ENCODE results near the gene MKRN2.
"Not testable (repeated sequence)": the region's sequence is repeated elsewhere in the genome, so short reads cannot be mapped to it uniquely, and the experiment has no call there.

The MKRN2 gene, protein sequence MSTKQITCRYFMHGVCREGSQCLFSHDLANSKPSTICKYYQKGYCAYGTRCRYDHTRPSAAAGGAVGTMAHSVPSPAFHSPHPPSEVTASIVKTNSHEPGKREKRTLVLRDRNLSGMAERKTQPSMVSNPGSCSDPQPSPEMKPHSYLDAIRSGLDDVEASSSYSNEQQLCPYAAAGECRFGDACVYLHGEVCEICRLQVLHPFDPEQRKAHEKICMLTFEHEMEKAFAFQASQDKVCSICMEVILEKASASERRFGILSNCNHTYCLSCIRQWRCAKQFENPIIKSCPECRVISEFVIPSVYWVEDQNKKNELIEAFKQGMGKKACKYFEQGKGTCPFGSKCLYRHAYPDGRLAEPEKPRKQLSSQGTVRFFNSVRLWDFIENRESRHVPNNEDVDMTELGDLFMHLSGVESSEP

DNA sequence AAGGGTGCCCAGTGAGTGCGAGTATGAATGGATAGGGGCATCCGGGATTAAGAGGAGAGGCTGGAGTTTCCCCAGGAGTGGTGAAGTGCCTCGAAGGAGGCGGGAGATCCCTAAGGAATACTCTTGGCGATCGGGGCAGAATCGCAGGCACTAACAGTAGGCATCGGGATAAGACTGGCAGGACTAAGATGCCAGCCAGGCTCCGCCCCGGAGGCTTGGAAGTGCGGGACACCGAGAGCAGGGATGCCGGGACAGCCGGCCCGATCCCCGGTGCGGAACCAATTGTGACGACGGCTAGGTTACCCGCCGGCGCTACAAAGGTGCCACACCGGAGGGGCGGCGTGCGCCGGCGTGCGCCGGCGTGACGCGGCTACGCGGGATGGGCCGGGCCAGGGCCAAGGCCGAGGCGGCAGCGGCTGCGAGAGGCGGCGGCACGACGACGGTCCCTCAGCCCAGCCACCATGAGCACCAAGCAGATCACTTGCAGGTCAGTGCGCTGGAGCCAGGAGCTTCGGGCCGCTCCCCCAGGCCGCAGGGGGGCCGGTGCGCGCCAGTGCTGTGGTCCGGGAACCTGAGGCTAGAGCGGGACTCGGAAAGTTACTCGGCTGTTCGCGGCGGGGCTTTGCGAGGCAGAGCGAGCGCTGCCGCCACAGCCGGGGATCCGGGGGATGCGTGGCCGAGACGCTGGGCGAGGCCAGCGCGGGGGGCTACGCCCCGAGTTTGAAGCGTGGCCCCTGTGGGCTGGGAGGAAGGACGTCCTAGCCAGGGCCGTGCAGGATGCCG is at the start of gene MKRN2:
Gene MKRN2, plus strand, starts transcription at position 398 of the 783 bp plus-strand sequence. Its CDS starts 64 bp downstream, at position 462.
- DNase-seq, result peak; percentile 92

DNA sequence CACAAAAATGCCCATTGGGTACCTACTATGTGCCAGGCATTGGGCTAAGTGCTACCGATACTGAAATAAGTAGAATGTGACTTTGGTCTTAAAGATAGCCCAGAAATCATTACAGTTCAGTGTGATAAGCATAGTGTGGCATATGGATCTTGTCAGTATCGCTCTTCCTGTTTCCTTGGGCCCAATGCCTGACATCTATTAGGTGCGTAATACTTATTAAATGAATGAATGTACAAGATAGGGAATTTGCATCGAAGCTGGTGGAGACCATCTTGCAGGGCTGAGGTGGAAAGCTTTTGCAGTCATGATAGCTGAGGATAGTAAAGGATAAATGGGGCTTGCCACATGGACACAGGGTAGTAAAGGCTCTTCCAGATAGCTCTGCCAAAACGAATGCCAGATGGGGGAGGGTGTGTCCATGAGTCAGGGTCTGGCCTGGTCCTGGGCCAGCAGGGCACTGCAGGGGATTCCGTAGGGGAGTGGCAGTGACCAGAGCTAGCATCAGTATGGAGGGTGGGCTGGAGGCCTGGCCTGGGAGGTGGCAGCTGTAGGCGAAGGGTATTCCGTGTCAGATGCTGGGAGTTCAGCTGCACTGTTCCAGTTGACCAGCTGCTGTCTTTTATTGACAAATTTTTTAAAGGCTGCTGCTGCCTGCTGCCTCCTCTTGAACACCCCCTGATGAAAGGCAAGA is 49.2 kb upstream of the MKRN2 start:
- DNase-seq, result peak; percentile 41

DNA sequence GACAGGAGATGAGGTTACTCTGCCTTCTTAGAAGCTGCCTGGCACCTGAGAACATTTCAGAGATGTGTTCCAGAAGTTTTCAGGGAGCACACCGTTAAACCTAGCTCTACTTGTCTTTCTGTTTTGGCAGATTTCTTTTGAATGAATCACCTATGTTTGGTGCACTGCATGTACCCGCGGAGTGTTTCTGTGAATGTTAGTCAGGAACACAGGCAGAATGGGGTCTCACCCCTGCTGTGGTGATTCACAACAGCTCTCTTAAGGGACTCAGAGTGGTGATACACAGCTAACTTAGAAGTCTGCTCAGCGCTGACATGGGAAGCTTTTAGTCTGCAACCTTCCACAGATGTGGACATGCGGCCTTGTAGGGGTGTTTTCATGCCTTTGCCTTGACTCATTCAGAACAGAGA is 48.6 kb upstream of the MKRN2 start:
- DNase-seq, result no peak

DNA sequence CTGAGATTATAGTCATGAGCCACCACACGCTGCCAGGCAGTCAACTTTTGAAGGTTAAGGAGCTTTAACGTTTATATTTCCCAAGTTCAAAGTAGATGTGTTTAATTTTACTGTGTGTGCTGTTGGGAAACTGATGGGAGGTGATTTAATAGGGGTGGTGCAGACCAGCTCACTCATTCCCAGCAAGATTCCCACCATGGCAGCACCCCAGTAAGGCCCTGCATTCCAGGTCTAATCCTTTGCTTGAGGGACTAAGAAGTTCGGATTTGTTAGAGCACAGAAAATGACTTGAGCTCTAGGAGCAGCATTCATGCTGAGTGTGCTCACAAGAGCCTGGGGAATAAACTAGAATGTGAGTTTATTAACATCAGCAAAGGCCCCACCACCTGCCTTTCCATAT is 47.4 kb upstream of the MKRN2 start:
- DNase-seq, result no peak

DNA sequence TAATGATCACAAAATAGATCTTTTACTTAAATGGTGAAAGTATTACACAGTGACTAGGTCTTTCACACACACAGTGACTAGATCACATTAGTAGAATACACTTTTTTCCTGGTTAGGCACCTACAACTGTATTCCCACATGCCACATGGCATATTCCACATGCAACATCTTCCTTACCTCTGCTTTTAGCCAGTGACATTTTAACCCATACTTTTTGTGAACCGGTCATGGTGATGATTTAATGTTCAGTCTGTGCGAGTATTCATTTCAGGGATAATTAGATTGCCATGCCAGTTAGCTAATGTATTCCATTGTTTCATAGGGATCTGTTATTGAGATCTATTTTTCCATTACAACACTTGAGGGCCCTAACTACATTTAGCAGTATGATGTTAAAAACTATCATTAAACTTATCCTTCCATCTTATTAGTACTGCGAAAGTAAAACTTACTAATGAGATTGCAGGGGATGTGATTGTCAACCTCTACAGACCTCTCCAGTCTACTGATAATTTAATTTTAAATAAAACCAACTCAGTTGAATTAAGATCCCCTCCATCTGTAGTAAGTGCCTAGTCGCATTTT is 44.3 kb upstream of the MKRN2 start:
- no peak for DNase-seq

DNA sequence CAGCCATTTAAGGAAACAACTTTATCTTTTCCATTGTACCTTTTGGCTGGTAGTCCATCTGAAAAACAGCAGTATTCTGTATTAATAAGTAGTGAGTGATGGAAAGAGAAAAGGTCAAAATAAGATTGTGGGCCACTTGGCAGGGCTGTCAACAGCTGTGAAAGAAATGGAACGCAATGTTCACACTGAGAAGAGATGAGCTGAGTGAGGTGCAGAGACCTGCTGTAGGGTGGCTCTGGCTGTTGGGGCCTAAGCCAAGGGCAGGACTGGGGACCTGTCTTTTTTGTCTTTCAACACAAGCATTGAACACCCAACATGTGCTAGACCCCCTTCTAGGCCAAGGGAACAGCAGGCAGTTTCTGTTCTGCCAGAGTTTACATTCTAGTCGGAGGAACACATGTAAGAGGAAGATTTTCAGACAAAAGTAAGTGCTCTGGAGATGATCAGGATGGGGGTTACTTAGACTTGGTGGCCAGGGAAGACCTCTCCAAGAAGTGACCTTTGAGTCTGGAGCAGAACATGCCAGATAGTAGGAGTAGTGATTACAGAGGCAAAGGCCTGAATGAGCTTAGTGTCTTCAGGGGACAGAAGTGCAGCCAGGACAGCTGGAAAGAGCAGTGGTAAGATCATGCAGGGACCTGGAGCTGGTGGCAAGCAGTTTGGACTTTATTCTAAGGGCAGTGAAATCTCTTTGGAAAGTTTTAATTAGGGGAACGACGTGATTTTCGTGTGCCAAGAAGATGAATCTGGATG is 43.0 kb upstream of the MKRN2 start:
- DNase-seq, result no peak

DNA sequence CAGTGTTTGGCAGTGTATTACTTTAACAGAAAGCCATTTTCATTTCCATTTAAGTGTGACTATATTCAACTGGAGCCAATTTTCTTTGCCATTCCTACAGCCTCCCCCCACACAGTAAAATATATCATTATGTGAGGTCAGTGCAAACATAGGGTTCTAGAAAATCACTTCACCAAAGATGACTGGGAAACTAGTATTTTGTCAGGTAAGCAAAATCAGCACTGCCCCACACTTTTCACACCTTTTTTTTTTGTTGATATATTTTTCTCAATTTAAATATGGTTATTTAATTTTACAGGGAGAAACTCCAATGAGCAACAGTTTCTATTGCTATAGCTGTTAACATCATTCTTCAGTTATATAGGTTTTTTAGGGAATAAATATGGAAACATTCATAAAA is 41.3 kb upstream of the MKRN2 start:
- no peak for DNase-seq

DNA sequence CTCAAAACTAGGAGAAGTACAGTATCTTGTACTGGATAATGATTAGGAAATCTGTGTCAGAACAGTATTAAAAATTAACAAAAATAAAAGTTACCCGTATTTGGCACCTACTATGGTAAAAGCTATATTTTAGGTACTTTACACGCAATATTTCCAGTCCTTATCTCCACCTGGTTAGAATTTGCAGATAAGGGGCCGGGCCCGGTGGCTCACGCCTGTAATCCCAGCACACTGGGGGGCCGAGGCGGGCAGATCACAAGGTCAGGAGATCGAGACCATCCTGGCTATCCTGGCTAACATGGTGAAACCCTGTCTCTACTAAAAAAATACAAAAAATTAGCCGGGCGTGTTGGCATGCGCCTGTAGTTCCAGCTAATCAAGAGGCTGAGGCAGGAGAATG is 40.0 kb upstream of the MKRN2 start:
- no peak for DNase-seq

DNA sequence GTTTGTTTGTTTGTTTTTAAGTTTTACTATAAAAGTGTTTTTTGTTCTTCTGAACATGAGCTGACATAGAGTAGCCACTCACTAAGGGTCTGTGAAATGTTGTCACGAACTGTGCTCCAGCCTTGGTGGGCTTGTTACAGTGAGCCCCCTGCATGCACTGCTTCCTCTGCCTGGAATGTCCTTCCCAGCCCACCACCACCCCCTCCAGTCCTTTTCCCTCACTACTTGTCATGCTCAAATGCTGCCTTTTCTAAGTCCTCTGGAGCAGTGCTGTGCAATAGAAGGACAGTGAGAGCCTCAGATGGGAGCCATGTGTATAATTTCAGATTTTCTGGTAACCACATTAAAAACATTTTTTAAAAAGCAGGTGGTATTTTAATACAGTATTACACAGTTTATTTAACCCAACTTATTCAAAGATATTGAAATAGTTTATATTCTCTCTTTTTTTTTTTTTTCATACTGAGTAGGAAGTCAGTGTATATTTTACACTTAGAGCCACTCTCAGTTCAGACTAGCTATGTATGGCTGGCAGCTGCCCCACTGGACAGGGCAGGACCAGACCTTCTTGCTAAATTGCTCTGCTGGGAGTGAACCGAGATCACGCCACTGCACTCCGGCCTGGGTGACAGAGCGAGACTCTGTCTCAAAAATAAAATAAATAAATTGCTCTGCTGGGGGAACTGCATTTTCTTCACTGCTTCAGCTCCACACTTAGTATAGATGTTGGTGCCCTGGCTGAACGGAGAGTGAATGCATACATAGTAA is 38.4 kb upstream of the MKRN2 start:
- DNase-seq, result no peak

DNA sequence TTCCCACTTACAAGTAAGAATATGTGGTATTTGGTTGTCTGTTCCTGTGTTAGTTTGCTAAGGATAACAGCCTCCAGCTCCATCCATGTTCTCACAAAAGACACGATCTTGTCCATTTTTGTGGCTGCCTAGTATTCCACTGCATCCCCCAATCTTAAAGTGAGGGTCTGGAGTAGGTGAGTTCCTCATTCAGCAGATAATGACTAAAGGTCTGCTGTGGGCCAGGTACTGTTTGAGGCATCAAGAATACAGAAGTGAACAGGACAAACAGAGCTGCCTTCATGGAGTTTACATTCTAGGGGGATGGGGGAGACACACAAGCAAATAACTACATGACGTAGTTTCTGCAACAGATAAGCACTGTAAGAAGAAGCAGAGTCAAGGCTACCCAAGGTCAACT is 35.9 kb upstream of the MKRN2 start:
- no peak for DNase-seq

DNA sequence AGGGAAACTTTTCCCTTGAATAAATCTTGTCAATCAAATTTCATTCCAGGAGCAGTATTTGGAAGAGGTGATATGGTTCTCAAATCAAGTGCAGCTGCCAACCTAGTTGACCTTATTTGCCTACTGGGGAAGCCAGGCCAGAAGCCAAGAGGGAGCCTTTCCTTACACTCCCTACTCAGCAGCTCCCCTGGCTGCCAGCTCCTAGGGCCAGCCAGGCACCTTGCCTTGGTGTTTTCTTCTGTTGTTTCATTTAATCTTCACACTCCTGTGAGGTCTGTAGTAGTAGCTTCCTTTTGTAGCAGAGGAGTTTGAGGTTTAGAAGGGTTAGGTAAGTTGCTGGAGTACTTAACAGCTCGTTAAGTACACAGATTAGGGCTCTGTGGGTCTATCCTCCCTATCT is 34.2 kb upstream of the MKRN2 start:
- DNase-seq, result no peak

DNA sequence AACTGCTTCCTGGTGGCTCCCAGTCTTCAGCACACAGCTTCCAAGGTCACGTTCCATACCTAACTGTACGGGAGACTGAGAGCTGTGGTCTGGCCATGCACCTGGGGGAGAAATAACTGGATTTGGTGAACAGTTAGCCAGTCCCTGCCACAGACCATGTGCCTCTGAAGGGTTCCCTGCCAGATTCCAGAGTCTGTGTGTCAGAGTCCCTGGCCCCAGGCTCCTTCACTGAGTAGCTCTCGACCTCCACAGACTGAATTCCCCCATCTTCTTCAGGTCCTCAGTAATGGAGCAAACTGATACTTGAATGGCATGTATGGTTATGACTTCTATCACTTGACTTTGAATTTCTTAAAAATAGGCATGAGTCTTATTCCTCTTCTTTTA is 29.1 kb upstream of the MKRN2 start:
- no peak for DNase-seq

DNA sequence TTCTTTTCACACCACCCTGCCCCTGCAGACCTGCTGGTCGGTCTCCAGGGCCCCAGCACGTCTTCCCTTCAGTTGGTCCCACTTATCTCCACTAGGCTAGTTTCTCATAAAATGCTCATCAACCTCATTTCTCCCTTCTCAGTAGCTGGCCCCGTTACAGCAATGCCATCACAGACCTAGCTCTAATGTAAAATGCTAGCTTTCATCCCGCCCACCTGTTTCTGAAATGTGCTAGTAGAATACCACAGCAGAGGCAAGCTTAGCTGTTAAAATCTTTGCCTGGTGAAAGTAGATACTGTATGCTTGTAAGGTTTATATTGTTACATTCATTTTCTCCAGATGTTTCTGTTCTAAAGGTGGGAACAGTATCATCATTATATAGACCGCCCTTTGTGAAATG is 24.7 kb upstream of the MKRN2 start:
- DNase-seq, result no peak

DNA sequence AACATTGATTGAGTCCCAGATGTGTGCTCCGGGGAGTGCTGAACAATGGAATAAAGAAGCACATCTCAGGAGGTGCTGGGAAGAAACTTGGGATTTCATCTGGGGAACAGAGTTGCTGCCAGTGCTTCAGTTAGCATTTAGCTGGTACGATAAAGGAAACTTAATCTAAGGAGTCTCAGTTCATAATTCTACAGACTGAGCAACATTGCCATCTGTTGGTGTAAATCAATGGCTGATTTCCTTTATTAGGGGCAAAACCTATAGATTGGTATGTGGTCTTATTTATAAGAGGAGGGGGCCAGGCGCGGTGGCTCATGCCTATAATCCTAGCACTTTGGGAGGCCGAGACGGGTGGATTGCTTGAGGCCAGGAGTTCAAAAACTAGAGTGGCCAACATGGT is 20.5 kb upstream of the MKRN2 start:
- DNase-seq, result no peak

DNA sequence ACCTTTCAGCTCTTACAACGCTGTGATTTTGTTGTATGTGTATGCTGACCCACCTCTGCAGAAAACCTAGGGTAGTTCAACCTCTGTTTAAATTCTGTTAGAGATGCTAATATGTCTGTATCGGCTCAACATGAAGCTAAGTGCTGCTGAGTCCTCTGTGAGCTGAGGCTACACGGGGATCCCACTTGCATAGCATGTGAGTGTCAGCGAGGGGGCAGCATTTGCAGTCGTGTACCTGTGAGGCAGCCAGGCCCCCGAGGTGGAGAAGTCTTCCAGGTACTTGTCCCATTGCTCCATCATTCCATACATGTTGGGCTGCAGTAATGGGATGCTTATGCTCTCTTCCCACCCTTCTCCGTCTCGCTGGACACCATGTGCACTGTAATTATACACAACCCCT is 15.3 kb upstream of the MKRN2 start:
- DNase-seq, result no peak

DNA sequence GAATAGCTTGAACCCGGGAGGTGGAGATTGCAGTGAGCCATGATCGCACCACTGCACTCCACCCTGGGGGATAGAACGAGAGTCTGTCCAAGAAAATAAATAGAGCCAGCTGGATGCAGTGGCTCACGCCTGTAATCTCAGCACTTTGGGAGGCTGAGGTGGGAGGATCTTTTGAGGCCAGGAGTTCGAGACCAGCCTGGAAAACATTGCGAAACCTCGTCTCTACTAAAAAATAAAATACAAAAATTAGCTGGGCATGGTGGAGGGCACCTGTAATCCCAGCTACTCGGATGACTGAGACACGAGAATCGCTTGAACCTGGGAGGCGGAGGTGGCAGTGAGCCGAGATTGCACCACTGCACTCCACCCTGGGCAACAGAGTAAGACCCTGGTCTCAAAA is 13.4 kb upstream of the MKRN2 start:
- DNase-seq, result not testable (repeated sequence)

DNA sequence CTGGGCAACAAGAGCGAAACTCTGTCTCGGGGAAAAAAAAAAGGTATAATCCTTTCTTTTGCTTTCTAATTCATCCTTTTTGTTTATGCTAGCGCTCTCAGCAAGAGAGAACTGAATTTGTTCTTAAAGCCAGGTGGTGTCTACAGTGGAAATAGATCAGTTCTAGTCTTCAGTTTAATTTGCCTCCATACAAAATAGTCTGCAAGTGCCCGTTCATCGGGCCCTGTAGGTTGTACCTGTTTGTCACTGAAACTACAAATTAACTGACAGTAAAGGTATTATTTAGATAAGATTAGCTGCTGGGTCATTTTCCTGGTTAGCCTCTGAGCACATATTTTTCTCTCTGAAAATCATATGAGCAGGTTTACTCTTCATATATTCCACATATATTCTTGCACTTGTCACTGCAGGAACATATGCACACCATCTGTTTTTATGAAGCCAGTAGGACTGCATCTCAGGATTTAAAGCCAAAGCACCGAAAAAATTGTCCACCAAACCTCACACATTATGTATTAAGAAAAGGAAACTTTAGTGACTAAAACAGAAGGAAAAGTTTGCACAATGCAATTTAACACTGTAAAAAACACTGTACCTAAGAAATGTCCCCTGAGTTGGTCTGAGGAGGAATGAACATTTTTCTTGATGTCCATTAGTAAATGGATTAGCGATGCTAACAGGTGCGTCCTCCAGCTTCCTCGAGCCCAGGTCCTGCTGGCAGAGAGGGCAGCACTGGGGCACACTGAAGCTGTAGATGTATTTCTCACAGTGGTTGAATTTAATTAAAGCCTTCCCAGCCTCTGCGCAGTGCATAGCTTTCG is 12.0 kb upstream of the MKRN2 start:
- DNase-seq, result no peak

DNA sequence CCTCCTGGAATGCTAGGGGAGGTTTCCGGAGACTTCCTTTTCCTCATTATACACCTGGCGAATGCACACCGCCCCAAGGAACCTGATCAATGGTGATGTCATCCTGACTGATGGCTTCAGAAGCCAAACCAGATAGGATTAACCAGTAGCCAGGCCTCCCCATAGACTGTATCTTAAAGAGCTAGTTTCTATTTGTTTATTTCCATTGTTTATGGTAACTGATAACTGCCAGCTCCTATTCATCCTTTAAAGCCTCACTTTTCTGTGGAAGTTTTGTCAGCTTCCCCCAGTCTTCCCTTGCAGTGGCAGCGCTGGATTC is 11.5 kb upstream of the MKRN2 start, which contains the start of gene MKRN2OS:
Gene MKRN2OS, minus strand, starts transcription at position 27 of the 319 bp plus-strand sequence. CDS start 35 bp downstream, outside the sequence.
- DNase-seq, result no peak

DNA sequence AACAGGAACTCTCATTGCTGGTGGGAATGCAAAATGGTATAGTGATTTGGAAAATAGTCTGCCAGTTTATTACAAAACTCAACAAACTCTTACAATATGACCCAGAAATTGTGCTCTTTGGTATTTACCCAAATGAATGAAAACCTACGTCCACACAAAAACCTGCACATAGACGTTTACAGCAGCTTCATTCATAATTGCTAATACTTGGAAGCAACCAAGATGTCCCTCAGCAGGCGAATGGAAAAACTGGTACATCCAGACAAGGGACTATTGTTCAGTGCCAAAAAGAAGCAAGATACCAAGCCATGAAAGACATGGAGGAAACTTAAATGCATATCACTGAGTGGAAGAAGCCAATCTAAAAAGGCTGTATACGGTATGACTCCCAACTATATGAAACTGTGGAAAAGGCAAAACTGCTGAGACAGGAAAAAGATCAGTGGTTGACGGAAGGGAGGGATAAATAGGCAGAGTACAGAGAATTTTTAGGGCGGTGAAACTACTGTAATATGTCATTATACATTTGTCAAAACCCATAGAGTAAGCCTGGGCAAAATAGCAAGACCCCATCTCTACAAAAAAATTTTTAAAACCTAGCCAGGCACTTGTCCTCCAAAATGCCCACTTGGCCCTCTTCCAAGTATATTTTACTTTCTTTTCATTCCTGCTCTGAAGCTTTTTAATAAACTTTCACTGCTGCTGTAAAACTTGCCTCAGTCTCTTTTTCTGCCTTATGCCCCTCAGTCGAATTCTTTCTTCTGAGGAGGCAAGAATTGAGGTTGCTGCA is 6.7 kb upstream of the MKRN2 start:
- DNase-seq, result no peak

DNA sequence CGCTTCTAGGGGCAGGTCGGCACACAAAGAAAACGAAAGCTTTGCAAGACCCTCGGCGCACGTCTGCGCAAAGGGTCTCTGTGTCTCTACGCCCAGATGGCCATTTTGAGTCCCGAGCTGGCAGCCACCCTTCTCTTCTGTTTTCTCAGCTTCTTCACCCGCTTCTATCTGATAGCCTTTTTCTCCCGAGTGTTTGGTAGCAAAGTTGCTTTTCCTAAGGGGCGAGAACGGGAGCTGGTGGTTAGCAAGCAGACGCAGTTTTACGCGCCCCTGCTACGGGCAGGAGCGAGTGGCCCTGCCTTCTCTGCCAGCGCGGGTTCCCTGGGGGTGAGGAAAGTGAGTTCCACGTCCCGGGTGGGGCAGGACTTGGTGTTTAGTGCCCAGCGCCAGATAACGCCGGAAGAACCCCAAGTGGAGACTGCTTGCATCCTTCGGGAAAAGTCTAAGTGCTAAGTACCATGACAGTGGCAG is 2.9 kb upstream of the MKRN2 start:
- peak; percentile 45 for DNase-seq

Measured in left hindlimb (tissue), 1 donor.